Endothelial cell of umbilical vein (primary cell): Measurements from ENCODE around the gene CCR5AS.

Experiments used
- BruUV-seq: library from RNA; stranded (reverse); fragments of 400-500 nt; replicated peaks from 2 replicates; lab custom pipeline; 2021; lab: Mats Ljungman, UMichigan
- CTCF ChIA-PET: fragments of 300-600, 350-600 bp; sonication (Branson Sonifier 250); formaldehyde crosslinking; loops from one replicate; lab custom pipeline; 2021; ENCODE audit warnings: antibody characterized with exemption, inconsistent platforms; lab: Charles Lee
- POLR2A ChIA-PET: fragments of 300-600, 350-600 bp; sonication (Branson Sonifier 250); formaldehyde crosslinking; loops from one replicate; lab custom pipeline; 2021; ENCODE audit warnings: antibody characterized with exemption, inconsistent platforms; lab: Charles Lee
- DNase-seq: peaks from one replicate; pipeline ENCODE4 v3.0.0-alpha.2; 2011; ENCODE audit warnings: low read depth, low spot score
- FAIRE-seq: peaks from 2 replicates; lab custom pipeline; 2011; peaks lifted over from hg19 to GRCh38; lab: Jason Lieb, UNC
- H2AFZ ChIP-seq: 2 replicates; pipeline ENCODE4 v1.6.0; 2012; ENCODE audit warnings: low read depth, low read length, control low read depth, inconsistent platforms
- H3K27ac ChIP-seq: 2 replicates; pipeline ENCODE4 v1.5.1; 2011; ENCODE audit warnings: low read depth, mild to moderate bottlenecking, control low read depth, low read length, moderate library complexity; ENCODE audit not compliant: insufficient read depth
- H3K27me3 ChIP-seq, 2 experiments: 2 replicates each; pipeline versions ENCODE4 v1.6.0 to v1.6.1; 2011; ENCODE audit warnings: low read length in 2 of 2, mixed read lengths in 1 of 2; ENCODE audit not compliant: control insufficient read depth in 2 of 2, insufficient read depth in 2 of 2
- H3K36me3 ChIP-seq, 2 experiments: 2 replicates in 1 of 2; 3 replicates in 1 of 2; pipeline ENCODE4 v1.5.1; 2011; ENCODE audit warnings: low read length in 2 of 2, mild to moderate bottlenecking in 1 of 2, moderate library complexity in 1 of 2; ENCODE audit not compliant: control insufficient read depth in 2 of 2, insufficient read depth in 2 of 2; ENCODE audit errors: extremely low read depth in 1 of 2
- H3K4me1 ChIP-seq: 3 replicates; pipeline ENCODE4 v1.5.1; 2011; ENCODE audit warnings: mild to moderate bottlenecking, low read length; ENCODE audit not compliant: control insufficient read depth, insufficient read depth; ENCODE audit errors: extremely low read depth
- H3K4me2 ChIP-seq: 2 replicates; pipeline ENCODE4 v1.6.1; 2011; ENCODE audit warnings: low read length, control low read depth, mixed read lengths; ENCODE audit not compliant: insufficient read depth
- H3K4me3 ChIP-seq, 3 experiments: fragments of 200-600 bp in 1 of 3; sonication (generic), shearing (Covaris generic) in 1 of 3; replicated peaks in 1 of 3; 2 replicates each; pipeline ENCODE4 v1.5.1; 2011 to 2016; ENCODE audit warnings: control low read depth in 3 of 3, low read length in 3 of 3, mild to moderate bottlenecking in 2 of 3, inconsistent platforms in 1 of 3, low read depth in 1 of 3, moderate library complexity in 1 of 3; ENCODE audit not compliant: insufficient read depth in 1 of 3
- H3K79me2 ChIP-seq: 2 replicates; pipeline ENCODE4 v1.6.0; 2012; ENCODE audit warnings: low read length, inconsistent platforms; ENCODE audit not compliant: control insufficient read depth, insufficient read depth
- H3K9ac ChIP-seq: replicated peaks from 2 replicates; pipeline ENCODE3; 2011; ENCODE audit warnings: low read length, control low read depth; ENCODE audit not compliant: insufficient read depth; ENCODE audit errors: extremely low read depth
- H3K9me1 ChIP-seq: replicated peaks from 3 replicates; pipeline ENCODE4 v1.6.0; 2011; ENCODE audit warnings: mild to moderate bottlenecking, low read length; ENCODE audit not compliant: control insufficient read depth, insufficient read depth; ENCODE audit errors: extremely low read depth
- H3K9me3 ChIP-seq: replicated peaks from 2 replicates; pipeline ENCODE4 v1.5.1; 2012; ENCODE audit warnings: low read length, inconsistent platforms; ENCODE audit not compliant: control insufficient read depth, insufficient read depth
- H4K20me1 ChIP-seq: replicated peaks from 2 replicates; pipeline ENCODE3; 2011; ENCODE audit warnings: mild to moderate bottlenecking, low read length; ENCODE audit not compliant: control insufficient read depth, insufficient read depth; ENCODE audit errors: extremely low read depth
- EZH2 ChIP-seq: IDR thresholded peaks from 2 replicates; pipeline ENCODE4 v1.6.1; 2012; ENCODE audit warnings: borderline replicate concordance, low read depth, mild to moderate bottlenecking, moderate library complexity, low read length, inconsistent platforms; ENCODE audit not compliant: severe bottlenecking
- JUN ChIP-seq: IDR thresholded peaks from 2 replicates; pipeline ENCODE4 v1.6.1; 2011; ENCODE audit warnings: borderline replicate concordance, low read depth; ENCODE audit not compliant: insufficient read length, insufficient read depth
- MYC ChIP-seq: IDR thresholded peaks from one replicate; pipeline ENCODE4 v1.6.1; 2011; ENCODE audit warnings: mild to moderate bottlenecking, low read depth, low read length
- POLR2AphosphoS5 ChIP-seq: IDR thresholded peaks from 2 replicates; pipeline ENCODE4 v1.6.1; 2012; ENCODE audit warnings: low read depth, mild to moderate bottlenecking, control low read depth, low read length, moderate library complexity; ENCODE audit not compliant: insufficient read depth
- dilution Hi-C: fragments of 300-500 bp; cut with MboI; formaldehyde crosslinking; loops from one replicate; pipeline ENCODE4 v1.15.0; 2019; ENCODE audit warnings: low sequenced_read_pairs; ENCODE audit not compliant: extremely low pct_ligation_motif_present
- intact Hi-C: fragments of 100-400 bp; cut with micrococcal nuclease; formaldehyde crosslinking; loops from one replicate; pipeline ENCODE4 v1.10.0; 2022
- TF ChIP-seq, protein P1 (sequence below): IDR thresholded peaks from 2 replicates; pipeline ENCODE4 v1.6.1; 2011; ENCODE audit not compliant: insufficient read depth, insufficient read length
- TF ChIP-seq, protein P2 (sequence below), 2 donors: IDR thresholded peaks; 1 replicate in 1 of 2; 2 replicates in 1 of 2; pipeline ENCODE4 v1.5.1; 2011; ENCODE audit warnings: low read length in 2 of 2, mild to moderate bottlenecking in 2 of 2, moderate library complexity in 2 of 2, control low read depth in 1 of 2, inconsistent platforms in 1 of 2, low read depth in 1 of 2; ENCODE audit not compliant: insufficient read depth in 1 of 2; ENCODE audit errors: extremely low read depth in 1 of 2

Gene CCR5AS

DNA sequence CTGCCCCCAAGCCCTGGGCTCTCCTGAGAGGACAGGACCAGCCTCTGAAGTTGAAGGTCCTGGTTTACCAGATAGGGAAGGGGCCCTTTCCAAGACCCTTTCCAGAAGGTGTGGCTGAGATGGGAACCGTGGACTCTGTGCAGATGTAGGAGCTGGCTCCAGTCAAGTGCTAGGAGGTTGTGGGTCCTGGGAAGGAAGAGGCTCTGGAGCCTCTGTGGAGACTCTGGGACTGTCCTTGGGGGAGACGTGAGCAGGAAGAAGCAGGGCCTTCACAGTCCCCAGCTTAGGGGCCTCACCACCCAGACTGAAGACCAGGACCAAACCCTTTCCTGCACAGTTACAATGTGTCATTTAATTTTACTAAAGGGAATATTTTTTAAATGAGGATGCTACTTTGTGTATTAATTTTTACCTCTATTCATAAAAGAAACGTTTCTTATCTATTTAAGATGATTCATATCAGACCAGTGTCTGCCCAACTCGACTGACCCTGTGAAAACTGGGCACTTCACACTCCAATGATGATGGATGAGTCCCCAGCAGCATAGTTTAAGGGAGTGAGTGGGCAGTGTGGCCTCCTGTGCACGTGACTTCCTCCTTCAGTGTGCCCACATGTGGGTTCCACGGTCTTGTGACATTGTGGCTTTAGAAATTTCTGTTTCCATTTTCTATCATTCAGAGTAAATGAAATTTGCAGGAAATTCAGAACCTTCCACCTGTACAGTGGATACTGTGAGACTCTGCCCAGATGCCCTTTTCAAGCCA, 10.9 kb downstream of the CCR5AS start:
- H2AFZ ChIP-seq = no peak overlapping the region
- DNase-seq = no peak
- no peak overlapping the region for H3K9ac ChIP-seq
- no peak overlapping the region for H3K4me2 ChIP-seq
- dilution Hi-C loops = no loop called here
- CTCF ChIA-PET = interaction anchor here (1.2 kb wide), 1 partner anchor 31 kb away, joined by 3 read pairs; no protein-coding TSS in a partner anchor
- no peaks in the 10 kb centered on the region for H3K36me3 ChIP-seq
- TF ChIP-seq, protein P1, sequence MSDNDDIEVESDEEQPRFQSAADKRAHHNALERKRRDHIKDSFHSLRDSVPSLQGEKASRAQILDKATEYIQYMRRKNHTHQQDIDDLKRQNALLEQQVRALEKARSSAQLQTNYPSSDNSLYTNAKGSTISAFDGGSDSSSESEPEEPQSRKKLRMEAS = no peak
- TF ChIP-seq JUN = no peak
- H3K27ac ChIP-seq = no peak overlapping the region
- no peaks in the 10 kb centered on the region for H4K20me1 ChIP-seq
- no peaks in the 10 kb centered on the region for H3K79me2 ChIP-seq
- H3K4me3 ChIP-seq = no peak overlapping the region
- H3K4me1 ChIP-seq = peaks cover 12% of the 10 kb centered on the region
- FAIRE-seq = no peak
- POLR2A ChIA-PET = no interaction called here
- intact Hi-C loops = no loop called here
- H3K9me1 ChIP-seq = no peaks in the 10 kb centered on the region
- no peaks in the 10 kb centered on the region for H3K9me3 ChIP-seq
- no TSS peak for BruUV-seq
- H3K27me3 ChIP-seq = no peaks in the 10 kb centered on the region

DNA sequence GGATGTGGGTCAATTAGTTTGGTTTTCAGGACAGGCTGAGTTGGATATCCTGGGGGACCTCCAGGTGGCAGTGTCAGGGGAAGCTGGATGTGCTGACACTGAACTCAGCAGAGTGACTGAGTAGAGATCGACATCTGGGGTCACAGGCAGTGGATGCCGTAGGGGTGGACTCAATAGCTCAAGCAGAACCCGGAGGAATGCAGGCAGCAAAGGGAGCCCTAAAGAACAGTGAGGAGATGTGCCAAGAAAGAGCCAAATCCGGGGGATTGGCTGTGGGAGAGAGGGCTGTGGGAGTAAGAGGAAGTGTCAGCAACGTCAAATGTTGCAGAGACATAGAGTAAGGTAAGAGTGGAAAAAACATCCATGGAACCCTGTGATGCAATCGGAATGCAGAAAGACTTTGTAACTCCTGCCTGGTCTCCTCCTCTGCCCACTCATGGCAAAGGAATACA, 11.6 kb downstream of the CCR5AS start:
- Histone ChIP-seq H2AFZ (no peak overlapping the region), H4K20me1 (no peaks in the 10 kb centered on the region), H3K9me1 (no peaks in the 10 kb centered on the region), H3K4me2 (no peak overlapping the region), H3K27ac (no peak overlapping the region), H3K79me2 (no peaks in the 10 kb centered on the region), H3K9ac (no peak overlapping the region), H3K4me1 (peaks cover 12% of the 10 kb centered on the region), H3K4me3 (no peak overlapping the region), H3K27me3 (no peaks in the 10 kb centered on the region), H3K36me3 (no peaks in the 10 kb centered on the region), H3K9me3 (no peaks in the 10 kb centered on the region)
- intact Hi-C loops (no loop called here), dilution Hi-C loops (no loop called here)
- no peak for FAIRE-seq
- POLR2A ChIA-PET = no interaction called here
- no TSS peak for BruUV-seq
- CTCF ChIA-PET = no interaction called here
- no peak for DNase-seq
- TF ChIP-seq POLR2AphosphoS5 (no peak), JUN (no peak), EZH2 (no peak), MYC (no peak)
- TF ChIP-seq, protein P1 = no peak
- TF ChIP-seq, protein P2, sequence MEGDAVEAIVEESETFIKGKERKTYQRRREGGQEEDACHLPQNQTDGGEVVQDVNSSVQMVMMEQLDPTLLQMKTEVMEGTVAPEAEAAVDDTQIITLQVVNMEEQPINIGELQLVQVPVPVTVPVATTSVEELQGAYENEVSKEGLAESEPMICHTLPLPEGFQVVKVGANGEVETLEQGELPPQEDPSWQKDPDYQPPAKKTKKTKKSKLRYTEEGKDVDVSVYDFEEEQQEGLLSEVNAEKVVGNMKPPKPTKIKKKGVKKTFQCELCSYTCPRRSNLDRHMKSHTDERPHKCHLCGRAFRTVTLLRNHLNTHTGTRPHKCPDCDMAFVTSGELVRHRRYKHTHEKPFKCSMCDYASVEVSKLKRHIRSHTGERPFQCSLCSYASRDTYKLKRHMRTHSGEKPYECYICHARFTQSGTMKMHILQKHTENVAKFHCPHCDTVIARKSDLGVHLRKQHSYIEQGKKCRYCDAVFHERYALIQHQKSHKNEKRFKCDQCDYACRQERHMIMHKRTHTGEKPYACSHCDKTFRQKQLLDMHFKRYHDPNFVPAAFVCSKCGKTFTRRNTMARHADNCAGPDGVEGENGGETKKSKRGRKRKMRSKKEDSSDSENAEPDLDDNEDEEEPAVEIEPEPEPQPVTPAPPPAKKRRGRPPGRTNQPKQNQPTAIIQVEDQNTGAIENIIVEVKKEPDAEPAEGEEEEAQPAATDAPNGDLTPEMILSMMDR (IDR thresholded peaks at IDR 0.05; ENCODE audit: extremely low read depth in 1 of 2, insufficient read depth in 1 of 2, low read depth in 1 of 2, low read length in 2 of 2) = no peak
